NOMO-1 treated with dmso at 0.1 percent for 144 hours (cell line): ENCODE data around the gene DOHH.

Source experiments
- DNase-seq: peaks from one replicate; lab custom pipeline; 2025; ENCODE audit not compliant: unreplicated experiment; lab: John Stamatoyannopoulos, UW

The DOHH gene

GRCh38 chr19:3443840-3444694, 56.4 kb downstream of the DOHH start:
- DNase-seq = no peak

GRCh38 chr19:3442487-3443071, 57.9 kb downstream of the DOHH start:
- DNase-seq = no peak

- no peak for DNase-seq
Measured at GRCh38 chr19:3441986-3442329, 58.5 kb downstream of the DOHH start.

- DNase-seq = no peak
Measured at GRCh38 chr19:3441089-3441985, 59.1 kb downstream of the DOHH start.
